Panc1 (cell line): ENCODE results near the gene GIT1.

Experiments
- CTCF ChIP-seq: fragments of 450-650 bp; IDR thresholded peaks from 2 replicates; pipeline ENCODE4 v1.5.1; 2017; ENCODE audit warnings: mild to moderate bottlenecking
- POLR2AphosphoS5 ChIP-seq: IDR thresholded peaks from 2 replicates; pipeline ENCODE4 v1.6.1; 2012; ENCODE audit warnings: mild to moderate bottlenecking, low read depth, low read length, moderate library complexity
- SIN3A ChIP-seq: IDR thresholded peaks from 2 replicates; pipeline ENCODE4 v1.6.1; 2012; ENCODE audit warnings: low read depth, mild to moderate bottlenecking, low read length, moderate library complexity, borderline replicate concordance; ENCODE audit not compliant: insufficient read depth

GRCh38 chr17:29533976-29534375, 55.5 kb downstream of the GIT1 start:
- TF ChIP-seq POLR2AphosphoS5, result no peak
- TF ChIP-seq CTCF, result no peak
- no peak for TF ChIP-seq SIN3A
